ENCODE measurements around the gene MFSD12.

The MFSD12 gene

GRCh38 chr19:3505598-3506383 is 51.6 kb downstream of the MFSD12 start, which contains the start of gene FZR1:
TSS of gene FZR1 (plus strand) at chr19:3506311. CDS start at chr19:3522990, 16,679 bp downstream.
- peak; percentile 99 for DNase-seq

GRCh38 chr19:3504735-3505134 is 52.7 kb downstream of the MFSD12 start:
- DNase-seq = no peak

- no peak for DNase-seq
These were observed 54.3 kb downstream of the MFSD12 start for GRCh38 chr19:3503036-3503572.

GRCh38 chr19:3501780-3502179 is 55.6 kb downstream of the MFSD12 start:
- DNase-seq = no peak

GRCh38 chr19:3500429-3501101 is 56.8 kb downstream of the MFSD12 start, which contains the start of gene DOHH:
TSS of gene DOHH (minus strand) at chr19:3500674. CDS start at chr19:3496814, 3,860 bp downstream.
- DNase-seq = peak; percentile 95

GRCh38 chr19:3499738-3500428 is 57.5 kb downstream of the MFSD12 start:
- no peak for DNase-seq

- no peak for DNase-seq
These were observed 59.4 kb downstream of the MFSD12 start for GRCh38 chr19:3497757-3498520.

GRCh38 chr19:3496392-3497273 is 60.8 kb downstream of the MFSD12 start:
- no peak for DNase-seq

GRCh38 chr19:3494559-3494958 is 62.8 kb downstream of the MFSD12 start:
- DNase-seq = peak; percentile 48

All from activated CD4-positive, alpha-beta T cell treated with anti-CD3 and anti-CD28 coated beads, Interleukin-2, amount 50 U/mL, for 1 hour (primary cell).